ENCODE results near the gene KRT73. TPM values are rescaled to one million over a fixed set of nuclear protein-coding genes. Genes with fewer than 3 reads are reported as not detected.
A peak's percentile ranks its signal among the peaks of the same experiment; 100 is the strongest.

KRT73 gene
- total RNA-seq, 1 experiment from 2014 or later = not detected

- TF ChIP-seq PRDM15 (CRISPR knock-in tag; IDR thresholded peaks at IDR 0.05) (no peak), ZNF423 (CRISPR knock-in tag; IDR thresholded peaks at IDR 0.05) (no peak), FOXP1 (CRISPR knock-in tag; IDR thresholded peaks at IDR 0.05; ENCODE audit: borderline replicate concordance) (no peak)
- TF ChIP-seq, protein P1, sequence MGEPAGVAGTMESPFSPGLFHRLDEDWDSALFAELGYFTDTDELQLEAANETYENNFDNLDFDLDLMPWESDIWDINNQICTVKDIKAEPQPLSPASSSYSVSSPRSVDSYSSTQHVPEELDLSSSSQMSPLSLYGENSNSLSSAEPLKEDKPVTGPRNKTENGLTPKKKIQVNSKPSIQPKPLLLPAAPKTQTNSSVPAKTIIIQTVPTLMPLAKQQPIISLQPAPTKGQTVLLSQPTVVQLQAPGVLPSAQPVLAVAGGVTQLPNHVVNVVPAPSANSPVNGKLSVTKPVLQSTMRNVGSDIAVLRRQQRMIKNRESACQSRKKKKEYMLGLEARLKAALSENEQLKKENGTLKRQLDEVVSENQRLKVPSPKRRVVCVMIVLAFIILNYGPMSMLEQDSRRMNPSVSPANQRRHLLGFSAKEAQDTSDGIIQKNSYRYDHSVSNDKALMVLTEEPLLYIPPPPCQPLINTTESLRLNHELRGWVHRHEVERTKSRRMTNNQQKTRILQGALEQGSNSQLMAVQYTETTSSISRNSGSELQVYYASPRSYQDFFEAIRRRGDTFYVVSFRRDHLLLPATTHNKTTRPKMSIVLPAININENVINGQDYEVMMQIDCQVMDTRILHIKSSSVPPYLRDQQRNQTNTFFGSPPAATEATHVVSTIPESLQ (CRISPR knock-in tag; IDR thresholded peaks at IDR 0.05) = no peak
Measured at GRCh38 chr12:52602552-52602951, 15.8 kb downstream of the KRT73 start (continued).

GRCh38 chr12:52601671-52602070 is 16.7 kb downstream of the KRT73 start:
- Mint-ChIP-seq H3K27ac (no peak overlapping the region), H3K9me3 (no peaks in the 10 kb centered on the region), H3K27me3 (ENCODE audit: low read depth) (peaks cover 37% of the 10 kb centered on the region), H3K4me1 (no peaks in the 10 kb centered on the region), H3K4me3 (peak overlapping the region; percentile 37; the same call in 1 of the 2 replicates), H3K36me3 (no peaks in the 10 kb centered on the region)
- DNase-seq (ENCODE audit: low spot score) (no peak), ATAC-seq (no peak)
- CTCF ChIA-PET = interaction anchor here (0.9 to 2.1 kb wide), 3 partner anchors 8 to 278 kb away, joined by 4 to 8 read pairs (median 4); no protein-coding TSS in a partner anchor
- POLR2A ChIA-PET = no interaction called here
- TF ChIP-seq FOXP1 (CRISPR knock-in tag; IDR thresholded peaks at IDR 0.05; ENCODE audit: borderline replicate concordance) (no peak), RELA (CRISPR knock-in tag; IDR thresholded peaks at IDR 0.05; ENCODE audit: borderline replicate concordance) (no peak), NFYB (CRISPR knock-in tag; conservative IDR thresholded peaks at IDR 0.05; ENCODE audit: low read depth) (no peak), EMX1 (CRISPR knock-in tag; IDR thresholded peaks at IDR 0.05) (no peak), SMAD3 (CRISPR knock-in tag; IDR thresholded peaks at IDR 0.05; ENCODE audit: borderline replicate concordance) (no peak), GTF2I (CRISPR knock-in tag; conservative IDR thresholded peaks at IDR 0.05) (no peak), PREB (CRISPR knock-in tag; IDR thresholded peaks at IDR 0.05; ENCODE audit: borderline replicate concordance) (no peak)
- TF ChIP-seq, protein P2, sequence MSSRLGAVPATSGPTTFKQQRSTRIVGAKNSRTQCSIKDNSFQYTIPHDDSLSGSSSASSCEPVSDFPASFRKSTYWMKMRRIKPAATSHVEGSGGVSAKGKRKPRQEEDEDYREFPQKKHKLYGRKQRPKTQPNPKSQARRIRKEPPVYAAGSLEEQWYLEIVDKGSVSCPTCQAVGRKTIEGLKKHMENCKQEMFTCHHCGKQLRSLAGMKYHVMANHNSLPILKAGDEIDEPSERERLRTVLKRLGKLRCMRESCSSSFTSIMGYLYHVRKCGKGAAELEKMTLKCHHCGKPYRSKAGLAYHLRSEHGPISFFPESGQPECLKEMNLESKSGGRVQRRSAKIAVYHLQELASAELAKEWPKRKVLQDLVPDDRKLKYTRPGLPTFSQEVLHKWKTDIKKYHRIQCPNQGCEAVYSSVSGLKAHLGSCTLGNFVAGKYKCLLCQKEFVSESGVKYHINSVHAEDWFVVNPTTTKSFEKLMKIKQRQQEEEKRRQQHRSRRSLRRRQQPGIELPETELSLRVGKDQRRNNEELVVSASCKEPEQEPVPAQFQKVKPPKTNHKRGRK (CRISPR knock-in tag; IDR thresholded peaks at IDR 0.05; ENCODE audit: borderline replicate concordance) = no peak
- TF ChIP-seq, protein P3, sequence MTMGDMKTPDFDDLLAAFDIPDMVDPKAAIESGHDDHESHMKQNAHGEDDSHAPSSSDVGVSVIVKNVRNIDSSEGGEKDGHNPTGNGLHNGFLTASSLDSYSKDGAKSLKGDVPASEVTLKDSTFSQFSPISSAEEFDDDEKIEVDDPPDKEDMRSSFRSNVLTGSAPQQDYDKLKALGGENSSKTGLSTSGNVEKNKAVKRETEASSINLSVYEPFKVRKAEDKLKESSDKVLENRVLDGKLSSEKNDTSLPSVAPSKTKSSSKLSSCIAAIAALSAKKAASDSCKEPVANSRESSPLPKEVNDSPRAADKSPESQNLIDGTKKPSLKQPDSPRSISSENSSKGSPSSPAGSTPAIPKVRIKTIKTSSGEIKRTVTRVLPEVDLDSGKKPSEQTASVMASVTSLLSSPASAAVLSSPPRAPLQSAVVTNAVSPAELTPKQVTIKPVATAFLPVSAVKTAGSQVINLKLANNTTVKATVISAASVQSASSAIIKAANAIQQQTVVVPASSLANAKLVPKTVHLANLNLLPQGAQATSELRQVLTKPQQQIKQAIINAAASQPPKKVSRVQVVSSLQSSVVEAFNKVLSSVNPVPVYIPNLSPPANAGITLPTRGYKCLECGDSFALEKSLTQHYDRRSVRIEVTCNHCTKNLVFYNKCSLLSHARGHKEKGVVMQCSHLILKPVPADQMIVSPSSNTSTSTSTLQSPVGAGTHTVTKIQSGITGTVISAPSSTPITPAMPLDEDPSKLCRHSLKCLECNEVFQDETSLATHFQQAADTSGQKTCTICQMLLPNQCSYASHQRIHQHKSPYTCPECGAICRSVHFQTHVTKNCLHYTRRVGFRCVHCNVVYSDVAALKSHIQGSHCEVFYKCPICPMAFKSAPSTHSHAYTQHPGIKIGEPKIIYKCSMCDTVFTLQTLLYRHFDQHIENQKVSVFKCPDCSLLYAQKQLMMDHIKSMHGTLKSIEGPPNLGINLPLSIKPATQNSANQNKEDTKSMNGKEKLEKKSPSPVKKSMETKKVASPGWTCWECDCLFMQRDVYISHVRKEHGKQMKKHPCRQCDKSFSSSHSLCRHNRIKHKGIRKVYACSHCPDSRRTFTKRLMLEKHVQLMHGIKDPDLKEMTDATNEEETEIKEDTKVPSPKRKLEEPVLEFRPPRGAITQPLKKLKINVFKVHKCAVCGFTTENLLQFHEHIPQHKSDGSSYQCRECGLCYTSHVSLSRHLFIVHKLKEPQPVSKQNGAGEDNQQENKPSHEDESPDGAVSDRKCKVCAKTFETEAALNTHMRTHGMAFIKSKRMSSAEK (CRISPR knock-in tag; IDR thresholded peaks at IDR 0.05; ENCODE audit: borderline replicate concordance) = no peak
- TF ChIP-seq, protein P4, sequence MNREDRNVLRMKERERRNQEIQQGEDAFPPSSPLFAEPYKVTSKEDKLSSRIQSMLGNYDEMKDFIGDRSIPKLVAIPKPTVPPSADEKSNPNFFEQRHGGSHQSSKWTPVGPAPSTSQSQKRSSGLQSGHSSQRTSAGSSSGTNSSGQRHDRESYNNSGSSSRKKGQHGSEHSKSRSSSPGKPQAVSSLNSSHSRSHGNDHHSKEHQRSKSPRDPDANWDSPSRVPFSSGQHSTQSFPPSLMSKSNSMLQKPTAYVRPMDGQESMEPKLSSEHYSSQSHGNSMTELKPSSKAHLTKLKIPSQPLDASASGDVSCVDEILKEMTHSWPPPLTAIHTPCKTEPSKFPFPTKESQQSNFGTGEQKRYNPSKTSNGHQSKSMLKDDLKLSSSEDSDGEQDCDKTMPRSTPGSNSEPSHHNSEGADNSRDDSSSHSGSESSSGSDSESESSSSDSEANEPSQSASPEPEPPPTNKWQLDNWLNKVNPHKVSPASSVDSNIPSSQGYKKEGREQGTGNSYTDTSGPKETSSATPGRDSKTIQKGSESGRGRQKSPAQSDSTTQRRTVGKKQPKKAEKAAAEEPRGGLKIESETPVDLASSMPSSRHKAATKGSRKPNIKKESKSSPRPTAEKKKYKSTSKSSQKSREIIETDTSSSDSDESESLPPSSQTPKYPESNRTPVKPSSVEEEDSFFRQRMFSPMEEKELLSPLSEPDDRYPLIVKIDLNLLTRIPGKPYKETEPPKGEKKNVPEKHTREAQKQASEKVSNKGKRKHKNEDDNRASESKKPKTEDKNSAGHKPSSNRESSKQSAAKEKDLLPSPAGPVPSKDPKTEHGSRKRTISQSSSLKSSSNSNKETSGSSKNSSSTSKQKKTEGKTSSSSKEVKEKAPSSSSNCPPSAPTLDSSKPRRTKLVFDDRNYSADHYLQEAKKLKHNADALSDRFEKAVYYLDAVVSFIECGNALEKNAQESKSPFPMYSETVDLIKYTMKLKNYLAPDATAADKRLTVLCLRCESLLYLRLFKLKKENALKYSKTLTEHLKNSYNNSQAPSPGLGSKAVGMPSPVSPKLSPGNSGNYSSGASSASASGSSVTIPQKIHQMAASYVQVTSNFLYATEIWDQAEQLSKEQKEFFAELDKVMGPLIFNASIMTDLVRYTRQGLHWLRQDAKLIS (CRISPR knock-in tag; IDR thresholded peaks at IDR 0.05; ENCODE audit: borderline replicate concordance) = no peak
- TF ChIP-seq, protein P5, sequence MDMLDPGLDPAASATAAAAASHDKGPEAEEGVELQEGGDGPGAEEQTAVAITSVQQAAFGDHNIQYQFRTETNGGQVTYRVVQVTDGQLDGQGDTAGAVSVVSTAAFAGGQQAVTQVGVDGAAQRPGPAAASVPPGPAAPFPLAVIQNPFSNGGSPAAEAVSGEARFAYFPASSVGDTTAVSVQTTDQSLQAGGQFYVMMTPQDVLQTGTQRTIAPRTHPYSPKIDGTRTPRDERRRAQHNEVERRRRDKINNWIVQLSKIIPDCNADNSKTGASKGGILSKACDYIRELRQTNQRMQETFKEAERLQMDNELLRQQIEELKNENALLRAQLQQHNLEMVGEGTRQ (CRISPR knock-in tag; IDR thresholded peaks at IDR 0.05) = no peak
- TF ChIP-seq, protein P6, sequence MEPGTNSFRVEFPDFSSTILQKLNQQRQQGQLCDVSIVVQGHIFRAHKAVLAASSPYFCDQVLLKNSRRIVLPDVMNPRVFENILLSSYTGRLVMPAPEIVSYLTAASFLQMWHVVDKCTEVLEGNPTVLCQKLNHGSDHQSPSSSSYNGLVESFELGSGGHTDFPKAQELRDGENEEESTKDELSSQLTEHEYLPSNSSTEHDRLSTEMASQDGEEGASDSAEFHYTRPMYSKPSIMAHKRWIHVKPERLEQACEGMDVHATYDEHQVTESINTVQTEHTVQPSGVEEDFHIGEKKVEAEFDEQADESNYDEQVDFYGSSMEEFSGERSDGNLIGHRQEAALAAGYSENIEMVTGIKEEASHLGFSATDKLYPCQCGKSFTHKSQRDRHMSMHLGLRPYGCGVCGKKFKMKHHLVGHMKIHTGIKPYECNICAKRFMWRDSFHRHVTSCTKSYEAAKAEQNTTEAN (CRISPR knock-in tag; IDR thresholded peaks at IDR 0.05) = no peak
